Measurements from ENCODE around the gene USP25.

Gene USP25

DNA sequence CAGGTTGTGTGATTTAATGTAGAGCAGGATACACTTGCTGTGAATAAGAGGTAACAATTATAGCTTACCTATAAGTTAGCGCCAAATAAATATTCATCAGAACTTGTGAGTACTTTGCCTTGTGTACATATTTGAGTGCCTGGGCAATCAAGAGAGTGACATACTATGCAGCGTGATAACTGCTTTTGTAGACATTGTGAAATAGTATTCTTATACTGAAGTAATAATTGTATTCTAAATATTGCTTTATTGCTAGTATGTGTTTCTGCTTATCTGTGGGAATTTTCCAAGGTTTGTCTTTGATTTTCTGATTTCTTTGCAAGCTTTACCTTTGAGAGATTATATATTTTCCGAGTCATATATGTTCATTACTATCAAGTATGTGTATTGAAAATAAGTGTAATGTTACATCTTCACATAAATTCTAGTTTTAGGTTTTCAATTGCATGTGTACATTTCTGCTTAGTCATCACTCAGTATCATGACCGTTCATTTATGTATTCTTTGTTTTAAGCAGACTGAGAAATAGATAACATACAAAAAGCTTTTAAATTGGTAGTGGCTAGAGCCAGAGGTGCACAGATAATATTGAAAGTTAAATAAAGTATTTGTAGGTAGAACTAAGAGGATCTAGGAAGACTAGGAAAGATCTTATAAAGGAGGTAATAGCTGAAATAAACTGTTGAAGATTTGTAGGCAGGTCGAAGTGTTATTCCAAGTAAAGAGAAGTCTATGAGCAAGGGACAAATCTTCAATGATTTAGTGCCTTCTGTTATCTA, 19.5 kb downstream of the USP25 start:
- TF ChIP-seq POLR2AphosphoS5 (IDR thresholded peaks at IDR 0.05; ENCODE audit: low read depth, low read length), result no peak
- TF ChIP-seq TAF1 (IDR thresholded peaks at IDR 0.05; ENCODE audit: borderline replicate concordance, insufficient read depth, low read length), result no peak
- TF ChIP-seq, protein P1, sequence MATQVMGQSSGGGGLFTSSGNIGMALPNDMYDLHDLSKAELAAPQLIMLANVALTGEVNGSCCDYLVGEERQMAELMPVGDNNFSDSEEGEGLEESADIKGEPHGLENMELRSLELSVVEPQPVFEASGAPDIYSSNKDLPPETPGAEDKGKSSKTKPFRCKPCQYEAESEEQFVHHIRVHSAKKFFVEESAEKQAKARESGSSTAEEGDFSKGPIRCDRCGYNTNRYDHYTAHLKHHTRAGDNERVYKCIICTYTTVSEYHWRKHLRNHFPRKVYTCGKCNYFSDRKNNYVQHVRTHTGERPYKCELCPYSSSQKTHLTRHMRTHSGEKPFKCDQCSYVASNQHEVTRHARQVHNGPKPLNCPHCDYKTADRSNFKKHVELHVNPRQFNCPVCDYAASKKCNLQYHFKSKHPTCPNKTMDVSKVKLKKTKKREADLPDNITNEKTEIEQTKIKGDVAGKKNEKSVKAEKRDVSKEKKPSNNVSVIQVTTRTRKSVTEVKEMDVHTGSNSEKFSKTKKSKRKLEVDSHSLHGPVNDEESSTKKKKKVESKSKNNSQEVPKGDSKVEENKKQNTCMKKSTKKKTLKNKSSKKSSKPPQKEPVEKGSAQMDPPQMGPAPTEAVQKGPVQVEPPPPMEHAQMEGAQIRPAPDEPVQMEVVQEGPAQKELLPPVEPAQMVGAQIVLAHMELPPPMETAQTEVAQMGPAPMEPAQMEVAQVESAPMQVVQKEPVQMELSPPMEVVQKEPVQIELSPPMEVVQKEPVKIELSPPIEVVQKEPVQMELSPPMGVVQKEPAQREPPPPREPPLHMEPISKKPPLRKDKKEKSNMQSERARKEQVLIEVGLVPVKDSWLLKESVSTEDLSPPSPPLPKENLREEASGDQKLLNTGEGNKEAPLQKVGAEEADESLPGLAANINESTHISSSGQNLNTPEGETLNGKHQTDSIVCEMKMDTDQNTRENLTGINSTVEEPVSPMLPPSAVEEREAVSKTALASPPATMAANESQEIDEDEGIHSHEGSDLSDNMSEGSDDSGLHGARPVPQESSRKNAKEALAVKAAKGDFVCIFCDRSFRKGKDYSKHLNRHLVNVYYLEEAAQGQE (IDR thresholded peaks at IDR 0.05; ENCODE audit: insufficient read depth in 1 of 2, low read depth in 2 of 2, low read length in 2 of 2), result no peak
- TF ChIP-seq SIN3A (IDR thresholded peaks at IDR 0.05; ENCODE audit: borderline replicate concordance, insufficient read depth, low read length), result no peak
- no peak for TF ChIP-seq FOXP2 (optimal IDR thresholded peaks at IDR 0.05; ENCODE audit: borderline replicate concordance, extremely low read depth, extremely low read length, insufficient read depth)

DNA sequence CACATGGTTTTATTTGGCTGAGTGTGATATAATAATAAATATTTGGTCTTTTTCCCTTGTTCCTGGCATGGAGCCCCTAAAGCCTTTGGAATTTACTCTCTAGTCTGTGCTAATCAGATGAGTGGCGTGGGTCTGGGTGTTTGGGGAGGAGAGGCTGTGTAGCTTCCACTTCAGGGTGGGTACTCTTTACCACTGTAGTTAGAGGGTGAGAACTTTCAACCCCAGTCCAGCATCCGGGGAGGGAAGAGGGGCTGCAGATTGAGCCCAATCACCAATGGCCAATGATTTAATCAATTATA, 20.0 kb downstream of the USP25 start:
- no peak for TF ChIP-seq SIN3A (IDR thresholded peaks at IDR 0.05; ENCODE audit: borderline replicate concordance, insufficient read depth, low read length)
- TF ChIP-seq POLR2AphosphoS5 (IDR thresholded peaks at IDR 0.05; ENCODE audit: low read depth, low read length), result no peak
- TF ChIP-seq, protein P1 (IDR thresholded peaks at IDR 0.05; ENCODE audit: insufficient read depth in 1 of 2, low read depth in 2 of 2, low read length in 2 of 2), result no peak
- TF ChIP-seq TAF1 (IDR thresholded peaks at IDR 0.05; ENCODE audit: borderline replicate concordance, insufficient read depth, low read length), result no peak
- TF ChIP-seq FOXP2 (optimal IDR thresholded peaks at IDR 0.05; ENCODE audit: borderline replicate concordance, extremely low read depth, extremely low read length, insufficient read depth), result no peak

DNA sequence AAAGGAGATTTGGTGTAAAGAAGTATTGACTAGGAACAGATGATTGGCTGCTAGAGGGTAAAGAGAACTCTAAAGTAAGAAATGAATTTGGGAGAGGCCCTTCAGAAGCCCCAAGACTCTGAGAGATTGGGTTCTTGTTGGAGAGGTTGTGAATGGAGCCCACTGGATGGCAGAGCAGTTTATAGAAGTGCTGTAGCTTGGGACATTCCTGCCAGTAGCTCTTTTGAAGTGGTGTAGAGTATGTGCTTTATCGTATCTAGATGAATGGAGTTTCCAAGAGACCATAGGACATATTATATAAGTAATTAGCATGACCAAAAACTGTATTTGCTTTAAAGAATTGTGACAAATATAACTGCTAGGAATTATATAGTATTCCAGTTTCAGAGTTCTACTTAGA, 21.3 kb downstream of the USP25 start:
- TF ChIP-seq, protein P1 (IDR thresholded peaks at IDR 0.05; ENCODE audit: insufficient read depth in 1 of 2, low read depth in 2 of 2, low read length in 2 of 2), result no peak

DNA sequence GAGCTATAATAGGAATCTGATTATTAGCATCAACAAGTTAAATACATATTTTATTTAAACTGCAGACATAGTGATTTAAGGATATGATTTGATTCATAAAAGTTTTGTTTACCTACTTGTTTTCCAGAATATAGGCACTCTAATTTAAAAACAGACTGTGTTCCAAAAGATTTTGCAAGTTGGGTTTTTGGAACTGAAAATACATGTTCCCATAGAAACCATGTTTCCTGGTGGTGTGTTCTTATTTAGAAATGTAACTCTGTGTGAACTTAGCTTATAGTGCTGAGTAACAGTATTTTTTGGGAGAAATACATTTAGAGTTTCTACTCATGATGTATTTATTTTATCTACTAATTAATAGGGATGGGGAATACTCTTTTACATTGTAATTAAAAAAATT, 21.8 kb downstream of the USP25 start:
- TF ChIP-seq POLR2AphosphoS5 (IDR thresholded peaks at IDR 0.05; ENCODE audit: low read depth, low read length) (no peak), TAF1 (IDR thresholded peaks at IDR 0.05; ENCODE audit: borderline replicate concordance, insufficient read depth, low read length) (no peak), SIN3A (IDR thresholded peaks at IDR 0.05; ENCODE audit: borderline replicate concordance, insufficient read depth, low read length) (no peak), FOXP2 (optimal IDR thresholded peaks at IDR 0.05; ENCODE audit: borderline replicate concordance, extremely low read depth, extremely low read length, insufficient read depth) (no peak)
- TF ChIP-seq, protein P1 (IDR thresholded peaks at IDR 0.05; ENCODE audit: insufficient read depth in 1 of 2, low read depth in 2 of 2, low read length in 2 of 2), result no peak

All from PFSK-1 (cell line).